ENCODE measurements around the gene MMP15.

MMP15 gene

GRCh38 chr16:58035356-58036170 lies 10.0 kb downstream of the MMP15 start:
- TF ChIP-seq CTCF (IDR thresholded peaks at IDR 0.05; ENCODE audit: insufficient read depth, low read depth, low read length, missing control alignments), result no peak
- no peak overlapping the region for H3K4me3 ChIP-seq (ENCODE audit: low read depth, low read length)
- no peak for DNase-seq (ENCODE audit: low read depth)

GRCh38 chr16:58036943-58037342 lies 11.4 kb downstream of the MMP15 start:
- no peak overlapping the region for H3K4me3 ChIP-seq (ENCODE audit: low read depth, low read length)
- DNase-seq (ENCODE audit: low read depth), result no peak
- TF ChIP-seq CTCF (IDR thresholded peaks at IDR 0.05; ENCODE audit: insufficient read depth, low read depth, low read length, missing control alignments), result no peak

GRCh38 chr16:58037365-58038057 lies 12.0 kb downstream of the MMP15 start:
- no peak for DNase-seq (ENCODE audit: low read depth)
- TF ChIP-seq CTCF (IDR thresholded peaks at IDR 0.05; ENCODE audit: insufficient read depth, low read depth, low read length, missing control alignments), result no peak
- no peak overlapping the region for H3K4me3 ChIP-seq (ENCODE audit: low read depth, low read length)

GRCh38 chr16:58038219-58038641 lies 12.7 kb downstream of the MMP15 start:
- TF ChIP-seq CTCF (IDR thresholded peaks at IDR 0.05; ENCODE audit: insufficient read depth, low read depth, low read length, missing control alignments), result no peak

GRCh38 chr16:58039829-58040495 lies 14.4 kb downstream of the MMP15 start:
- no peak overlapping the region for H3K4me3 ChIP-seq (ENCODE audit: low read depth, low read length)
- DNase-seq (ENCODE audit: low read depth), result no peak
- TF ChIP-seq CTCF (IDR thresholded peaks at IDR 0.05; ENCODE audit: insufficient read depth, low read depth, low read length, missing control alignments), result no peak

More at GRCh38 chr16:58038219-58038641, 12.7 kb downstream of the MMP15 start:
- DNase-seq (ENCODE audit: low read depth), result no peak
- no peak overlapping the region for H3K4me3 ChIP-seq (ENCODE audit: low read depth, low read length)

- no peak for TF ChIP-seq CTCF (IDR thresholded peaks at IDR 0.05; ENCODE audit: insufficient read depth, low read depth, low read length, missing control alignments)
- no peak overlapping the region for H3K4me3 ChIP-seq (ENCODE audit: low read depth, low read length)
- no peak for DNase-seq (ENCODE audit: low read depth)
These were observed 14.9 kb downstream of the MMP15 start for GRCh38 chr16:58040496-58040846.

All from GM12865 (cell line).